ENCODE measurements around the gene ZNF2. TPM values are rescaled to one million over a fixed set of nuclear protein-coding genes. Genes with fewer than 3 reads are reported as not detected.

Gene ZNF2
- total RNA-seq, 1 donor from 2014 or later: 9.6 TPM

- no peak for DNase-seq (ENCODE audit: low read depth)
Observed at GRCh38 chr2:95204396-95204795, 38.8 kb downstream of the ZNF2 start.

GRCh38 chr2:95206096-95206495 lies 40.5 kb downstream of the ZNF2 start:
- no peak for DNase-seq (ENCODE audit: low read depth)

- DNase-seq (ENCODE audit: low read depth): peak; percentile 95
Observed at GRCh38 chr2:95207111-95207961, 41.7 kb downstream of the ZNF2 start, which contains the start of gene ZNF892. Gene ZNF892 (plus strand): TSS chr2:95207521. CDS start chr2:95207816, 295 bp downstream.

GRCh38 chr2:95208106-95208505 lies 42.5 kb downstream of the ZNF2 start:
- peak; percentile 9 for DNase-seq (ENCODE audit: low read depth)

- no peak for DNase-seq (ENCODE audit: low read depth)
Observed at GRCh38 chr2:95215018-95215612, 49.5 kb downstream of the ZNF2 start.

GRCh38 chr2:95220449-95220848 lies 54.8 kb downstream of the ZNF2 start:
- DNase-seq (ENCODE audit: low read depth): no peak

- no peak for DNase-seq (ENCODE audit: low read depth)
Observed at GRCh38 chr2:95225658-95226057, 60.0 kb downstream of the ZNF2 start.

- DNase-seq (ENCODE audit: low read depth): peak; percentile 86
Observed at GRCh38 chr2:95231723-95232122, 66.1 kb downstream of the ZNF2 start.

GRCh38 chr2:95232232-95232631 lies 66.6 kb downstream of the ZNF2 start:
- peak; percentile 67 for DNase-seq (ENCODE audit: low read depth)

Other genes starting within 250 kb of the ZNF2 start
- 1.6 and 2.2 TPM in 2 replicates for gene MAL, start 140.1 kb upstream of the ZNF2 start, total RNA-seq
- gene MRPS5, start 44.0 kb upstream of the ZNF2 start, total RNA-seq: 57.6 and 78.6 TPM in 2 replicates
- 12.2 and 12.3 TPM in 2 replicates for gene ZNF514, start 6.0 kb upstream of the ZNF2 start, total RNA-seq
- 4.5 and 5.9 TPM in 2 replicates for gene ZNF892, start 41.7 kb downstream of the ZNF2 start, total RNA-seq
- 0.64 and 0.83 TPM in 2 replicates for gene PROM2, start 108.6 kb downstream of the ZNF2 start, total RNA-seq
- gene KCNIP3, start 131.5 kb downstream of the ZNF2 start, total RNA-seq: 4.9 and 12.5 TPM in 2 replicates
- 35.1 and 37.6 TPM in 2 replicates for gene FAHD2A, start 236.9 kb downstream of the ZNF2 start, total RNA-seq

All from myocyte (in vitro differentiated cells).